ENCODE measurements around the gene CARM1. TPM values are rescaled to one million over a fixed set of nuclear protein-coding genes. Genes with fewer than 3 reads are reported as not detected.

Gene CARM1
- total RNA-seq, 1 experiment from 2014 or later, result 47.1 TPM

Small RNA genes within 50 kb of the gene (small RNA-seq; reads per million reads assigned to genes)
- gene MIR6793, result not detected

Other genes starting within 250 kb of the CARM1 start
- 1.6 and 1.8 TPM in 2 replicates for gene SLC44A2, start 246.0 kb upstream of the CARM1 start, total RNA-seq (2014; rRNA removed; shearing (Covaris generic))
- 169 and 184 TPM in 2 replicates for gene ILF3, start 217.2 kb upstream of the CARM1 start, total RNA-seq (2014; rRNA removed; shearing (Covaris generic))
- gene QTRT1, start 170.1 kb upstream of the CARM1 start, total RNA-seq (2014; rRNA removed; shearing (Covaris generic)), result 41.2 and 42.2 TPM in 2 replicates
- gene DNM2, start 153.5 kb upstream of the CARM1 start, total RNA-seq (2014; rRNA removed; shearing (Covaris generic)), result 54.9 and 68.0 TPM in 2 replicates
- 49.2 and 55.8 TPM in 2 replicates for gene TMED1, start 35.3 kb upstream of the CARM1 start, total RNA-seq (2014; rRNA removed; shearing (Covaris generic))
- gene C19orf38, start 23.1 kb upstream of the CARM1 start, total RNA-seq (2014; rRNA removed; shearing (Covaris generic)), result not detected in 2 replicates
- 62.6 and 65.3 TPM in 2 replicates for gene YIPF2, start 57.1 kb downstream of the CARM1 start, total RNA-seq (2014; rRNA removed; shearing (Covaris generic))
- gene TIMM29, start 57.3 kb downstream of the CARM1 start, total RNA-seq (2014; rRNA removed; shearing (Covaris generic)), result 32.1 and 35.2 TPM in 2 replicates
- 96.3 and 106 TPM in 2 replicates for gene SMARCA4, start 89.5 kb downstream of the CARM1 start, total RNA-seq (2014; rRNA removed; shearing (Covaris generic))
- gene LDLR, start 217.9 kb downstream of the CARM1 start, total RNA-seq (2014; rRNA removed; shearing (Covaris generic)), result 53.6 and 67.8 TPM in 2 replicates